ENCODE measurements around the gene SERPINI1.
"Not testable (repeated sequence)": the region's sequence is repeated elsewhere in the genome, so short reads cannot be mapped to it uniquely, and the experiment has no call there.

SERPINI1 gene

DNA sequence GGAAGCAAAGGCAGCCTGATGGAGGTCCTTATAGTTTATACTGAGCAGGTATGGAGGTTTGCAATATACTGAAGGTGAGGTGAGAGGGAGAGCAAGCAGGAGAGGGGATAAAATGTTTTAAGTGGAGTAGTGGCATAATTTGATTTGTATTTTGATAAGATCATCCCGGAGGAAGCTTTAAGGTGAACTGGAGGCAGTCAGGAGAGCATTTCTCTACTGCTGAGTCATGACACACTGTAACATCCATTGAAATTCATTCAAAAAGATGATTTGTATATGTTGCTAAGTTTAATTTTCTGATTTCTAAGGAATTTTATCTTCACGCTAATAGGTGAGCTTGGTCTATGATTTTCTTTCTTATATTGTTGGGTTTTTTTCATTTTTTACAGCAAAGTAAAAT lies 81.4 kb downstream of the SERPINI1 start:
- Histone ChIP-seq H3K4me3 (ENCODE audit: low read depth in 1 of 5, low read length in 5 of 5) (no peak overlapping the region), H3K27ac (ENCODE audit: low read depth, low read length) (no peak overlapping the region), H3K9me3 (ENCODE audit: control insufficient read depth in 5 of 5, low read length in 5 of 5) (no peaks in the 10 kb centered on the region), H3K36me3 (ENCODE audit: control insufficient read depth in 5 of 5, insufficient read depth in 5 of 5, low read length in 5 of 5) (peaks cover 0 to 4% (median 0%) of the 10 kb centered on the region in 5 donors), H3K9ac (ENCODE audit: low read length in 5 of 5) (no peak overlapping the region), H3K27me3 (ENCODE audit: control insufficient read depth in 5 of 5, insufficient read depth in 4 of 5, low read length in 5 of 5) (no peaks in the 10 kb centered on the region), H3K4me1 (ENCODE audit: control insufficient read depth in 5 of 5, insufficient read depth in 5 of 5, low read length in 5 of 5) (peaks cover 4 to 28% (median 25%) of the 10 kb centered on the region in 5 donors)

DNA sequence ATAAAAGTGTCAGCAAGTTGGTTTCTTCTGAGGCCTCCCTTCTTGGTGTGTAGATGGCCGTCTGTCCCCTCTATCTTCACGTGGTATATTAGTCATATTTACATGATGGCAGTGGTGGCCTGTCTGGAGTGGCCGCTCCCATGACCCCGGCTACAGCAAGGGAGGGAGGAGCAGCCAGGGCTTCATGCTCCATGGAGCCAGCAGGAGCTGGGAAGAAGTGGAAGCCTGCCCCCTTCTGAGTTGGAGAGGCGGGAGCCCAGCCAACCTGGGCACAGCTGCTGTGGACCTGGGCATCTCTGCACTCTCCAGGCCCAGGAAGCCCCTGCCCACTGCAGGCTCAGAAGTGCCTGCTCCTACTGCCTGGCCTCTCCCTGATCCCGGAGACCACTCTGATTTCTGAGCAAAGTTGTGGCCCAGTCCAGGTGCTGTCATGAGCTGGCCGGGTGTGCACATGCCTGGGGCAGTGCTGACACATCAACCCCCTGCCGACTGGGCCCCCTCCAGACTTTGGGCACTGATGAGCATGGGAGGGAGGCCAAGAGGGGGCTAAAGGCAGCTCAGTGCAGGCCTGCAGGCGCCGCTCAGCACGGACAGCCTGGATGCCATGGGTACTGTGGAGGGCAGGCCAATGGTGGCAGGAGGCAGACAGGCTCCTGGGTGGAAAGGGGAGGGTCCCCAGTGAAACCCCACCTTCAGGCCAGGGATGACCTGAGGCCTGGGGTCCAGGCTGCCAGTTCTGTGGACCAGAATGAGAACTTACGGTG lies 84.8 kb downstream of the SERPINI1 start:
- peaks cover 0 to 4% (median 0%) of the 10 kb centered on the region in 5 donors for H3K36me3 ChIP-seq (ENCODE audit: control insufficient read depth in 5 of 5, insufficient read depth in 5 of 5, low read length in 5 of 5)
- H3K27me3 ChIP-seq (ENCODE audit: control insufficient read depth in 5 of 5, insufficient read depth in 4 of 5, low read length in 5 of 5), result no peaks in the 10 kb centered on the region
- no peak overlapping the region for H3K4me3 ChIP-seq (ENCODE audit: low read depth in 1 of 5, low read length in 5 of 5)
- no peaks in the 10 kb centered on the region for H3K9me3 ChIP-seq (ENCODE audit: control insufficient read depth in 5 of 5, low read length in 5 of 5)
- no peak overlapping the region for H3K27ac ChIP-seq (ENCODE audit: low read depth, low read length)
- H3K4me1 ChIP-seq (ENCODE audit: control insufficient read depth in 5 of 5, insufficient read depth in 5 of 5, low read length in 5 of 5), result peaks cover 0 to 2% (median 0%) of the 10 kb centered on the region in 5 donors
- H3K9ac ChIP-seq (ENCODE audit: low read length in 5 of 5), result no peak overlapping the region

DNA sequence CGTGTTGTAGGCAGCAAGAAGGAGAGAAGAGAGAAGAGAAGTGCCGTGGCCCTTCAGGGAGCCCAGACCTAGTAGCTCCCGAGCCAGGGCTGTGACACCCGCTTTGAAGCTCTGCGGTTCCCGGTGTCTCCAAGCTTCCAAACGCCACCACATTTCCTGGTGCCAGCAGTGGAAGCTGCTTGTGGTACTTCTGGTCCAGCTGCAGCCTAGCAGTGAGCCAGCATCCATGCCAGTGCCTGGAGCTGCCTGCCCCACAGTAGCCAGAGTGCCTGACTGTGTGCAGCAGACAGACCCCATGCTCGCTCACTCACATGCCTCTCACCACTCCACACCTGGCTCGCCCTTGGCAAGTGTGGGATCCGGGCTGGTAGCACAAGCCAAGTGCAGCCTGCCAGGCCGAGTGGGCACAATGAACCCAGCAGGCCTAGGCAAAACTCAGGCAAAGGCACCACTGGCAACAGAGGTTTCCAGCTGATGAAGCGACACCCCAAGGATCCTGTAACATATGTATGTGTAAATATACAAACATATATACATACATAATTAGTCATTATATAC lies 85.8 kb downstream of the SERPINI1 start:
- Histone ChIP-seq H3K9ac (ENCODE audit: low read length in 5 of 5) (no peak overlapping the region), H3K36me3 (ENCODE audit: control insufficient read depth in 5 of 5, insufficient read depth in 5 of 5, low read length in 5 of 5) (peaks cover 0 to 4% (median 0%) of the 10 kb centered on the region in 5 donors), H3K9me3 (ENCODE audit: control insufficient read depth in 5 of 5, low read length in 5 of 5) (no peaks in the 10 kb centered on the region), H3K4me1 (ENCODE audit: control insufficient read depth in 5 of 5, insufficient read depth in 5 of 5, low read length in 5 of 5) (no peaks in the 10 kb centered on the region), H3K27me3 (ENCODE audit: control insufficient read depth in 5 of 5, insufficient read depth in 4 of 5, low read length in 5 of 5) (no peaks in the 10 kb centered on the region), H3K4me3 (ENCODE audit: low read depth in 1 of 5, low read length in 5 of 5) (no peak overlapping the region), H3K27ac (ENCODE audit: low read depth, low read length) (no peak overlapping the region)

DNA sequence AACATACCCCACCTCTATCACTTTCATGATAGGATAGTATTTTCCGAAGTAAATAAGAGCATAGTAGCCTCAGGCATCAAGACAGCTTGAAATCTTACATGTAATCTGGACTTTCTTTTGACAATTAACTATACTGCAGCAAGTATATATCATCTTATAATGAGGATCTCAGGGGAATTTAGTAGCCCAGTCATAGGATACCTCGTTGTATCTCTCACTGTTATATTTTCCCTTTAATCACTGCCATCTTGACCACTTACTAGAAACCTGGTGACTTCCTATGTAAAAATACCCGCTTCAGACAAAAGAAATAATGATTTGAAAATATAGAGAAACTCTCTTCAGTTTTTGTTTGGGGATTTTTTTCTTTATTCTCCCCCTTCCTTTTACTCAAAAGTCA lies 88.2 kb downstream of the SERPINI1 start:
- Histone ChIP-seq H3K9ac (ENCODE audit: low read length in 5 of 5) (no peak overlapping the region), H3K27ac (ENCODE audit: low read depth, low read length) (no peak overlapping the region), H3K36me3 (ENCODE audit: control insufficient read depth in 5 of 5, insufficient read depth in 5 of 5, low read length in 5 of 5) (peaks cover 0 to 4% (median 0%) of the 10 kb centered on the region in 5 donors), H3K4me3 (ENCODE audit: low read depth in 1 of 5, low read length in 5 of 5) (no peak overlapping the region), H3K9me3 (ENCODE audit: control insufficient read depth in 5 of 5, low read length in 5 of 5) (no peaks in the 10 kb centered on the region), H3K27me3 (ENCODE audit: control insufficient read depth in 5 of 5, insufficient read depth in 4 of 5, low read length in 5 of 5) (no peaks in the 10 kb centered on the region), H3K4me1 (ENCODE audit: control insufficient read depth in 5 of 5, insufficient read depth in 5 of 5, low read length in 5 of 5) (no peaks in the 10 kb centered on the region)

DNA sequence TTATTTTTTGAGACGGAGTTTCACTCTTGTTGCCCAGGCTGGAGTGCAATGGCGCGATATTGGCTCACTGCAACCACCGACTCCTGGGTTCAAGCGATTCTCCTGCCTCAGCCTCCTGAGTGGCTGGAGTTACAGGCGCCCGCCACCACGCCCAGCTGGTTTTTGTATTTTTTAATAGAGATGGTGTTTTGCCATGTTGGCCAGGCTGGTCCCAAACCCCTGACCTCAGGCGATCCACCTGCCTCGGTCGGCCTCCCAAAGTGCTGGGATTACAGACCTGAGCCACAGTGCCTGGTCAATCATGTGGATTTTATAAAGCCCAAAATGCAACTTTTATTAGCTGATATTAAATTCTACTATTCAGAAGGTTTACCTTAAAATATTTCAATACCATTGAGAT lies 92.1 kb downstream of the SERPINI1 start:
- H3K36me3 ChIP-seq (ENCODE audit: control insufficient read depth in 5 of 5, insufficient read depth in 5 of 5, low read length in 5 of 5); H3K4me1 ChIP-seq (ENCODE audit: control insufficient read depth in 5 of 5, insufficient read depth in 5 of 5, low read length in 5 of 5); H3K27me3 ChIP-seq (ENCODE audit: control insufficient read depth in 5 of 5, insufficient read depth in 4 of 5, low read length in 5 of 5); H3K9me3 ChIP-seq (ENCODE audit: control insufficient read depth in 5 of 5, low read length in 5 of 5); H3K27ac ChIP-seq (ENCODE audit: low read depth, low read length); H3K9ac ChIP-seq (ENCODE audit: low read length in 5 of 5); H3K4me3 ChIP-seq (ENCODE audit: low read depth in 1 of 5, low read length in 5 of 5): not testable (repeated sequence)

DNA sequence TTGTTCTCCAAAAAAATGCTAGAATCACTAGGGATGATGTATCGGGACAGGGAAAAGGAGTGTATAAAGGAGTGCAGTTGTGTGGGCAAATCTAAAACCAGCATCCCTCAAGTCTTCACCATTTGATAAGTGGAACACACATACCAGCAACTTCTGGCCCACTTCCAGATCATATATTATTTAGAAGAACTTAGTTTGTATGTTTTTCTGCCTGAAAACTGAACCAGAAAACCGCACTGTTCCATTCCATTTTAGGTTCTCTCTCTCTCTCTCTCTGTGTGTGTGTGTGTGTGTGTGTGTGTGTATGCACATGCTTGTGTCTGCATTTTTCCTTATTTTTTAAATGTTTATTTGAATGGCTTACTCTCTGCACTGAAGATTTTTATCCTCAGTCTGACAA lies 93.5 kb downstream of the SERPINI1 start:
- no peaks in the 10 kb centered on the region for H3K4me1 ChIP-seq (ENCODE audit: control insufficient read depth in 5 of 5, insufficient read depth in 5 of 5, low read length in 5 of 5)
- H3K27me3 ChIP-seq (ENCODE audit: control insufficient read depth in 5 of 5, insufficient read depth in 4 of 5, low read length in 5 of 5), result no peaks in the 10 kb centered on the region
- H3K9ac ChIP-seq (ENCODE audit: low read length in 5 of 5), result no peak overlapping the region
- H3K36me3 ChIP-seq (ENCODE audit: control insufficient read depth in 5 of 5, insufficient read depth in 5 of 5, low read length in 5 of 5), result no peaks in the 10 kb centered on the region
- H3K27ac ChIP-seq (ENCODE audit: low read depth, low read length), result no peak overlapping the region
- no peak overlapping the region for H3K4me3 ChIP-seq (ENCODE audit: low read depth in 1 of 5, low read length in 5 of 5)
- no peaks in the 10 kb centered on the region for H3K9me3 ChIP-seq (ENCODE audit: control insufficient read depth in 5 of 5, low read length in 5 of 5)

DNA sequence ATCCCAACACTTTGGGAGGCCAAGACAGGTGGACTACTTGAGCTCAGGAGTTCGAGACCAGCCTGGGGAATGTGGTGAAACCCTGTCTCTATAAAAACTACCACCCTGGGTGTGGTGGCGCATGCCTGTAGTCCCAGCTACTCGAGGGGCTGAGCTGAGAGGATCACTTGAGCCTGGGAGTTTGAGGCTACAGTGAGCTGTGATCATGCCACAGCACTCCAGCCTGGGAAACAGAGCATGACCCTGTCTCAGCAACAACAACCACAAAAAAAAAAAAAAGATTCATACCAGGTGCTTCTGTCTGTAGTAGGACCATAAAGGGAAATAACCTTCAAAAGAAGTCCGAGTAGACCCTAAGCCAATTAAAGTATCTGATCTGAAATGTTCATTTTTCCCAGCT lies 94.5 kb downstream of the SERPINI1 start:
- no peaks in the 10 kb centered on the region for H3K4me1 ChIP-seq (ENCODE audit: control insufficient read depth in 5 of 5, insufficient read depth in 5 of 5, low read length in 5 of 5)
- H3K27me3 ChIP-seq (ENCODE audit: control insufficient read depth in 5 of 5, insufficient read depth in 4 of 5, low read length in 5 of 5), result no peaks in the 10 kb centered on the region
- no peak overlapping the region for H3K9ac ChIP-seq (ENCODE audit: low read length in 5 of 5)
- H3K4me3 ChIP-seq (ENCODE audit: low read depth in 1 of 5, low read length in 5 of 5), result no peak overlapping the region
- no peaks in the 10 kb centered on the region for H3K36me3 ChIP-seq (ENCODE audit: control insufficient read depth in 5 of 5, insufficient read depth in 5 of 5, low read length in 5 of 5)
- no peaks in the 10 kb centered on the region for H3K9me3 ChIP-seq (ENCODE audit: control insufficient read depth in 5 of 5, low read length in 5 of 5)
- H3K27ac ChIP-seq (ENCODE audit: low read depth, low read length), result no peak overlapping the region

DNA sequence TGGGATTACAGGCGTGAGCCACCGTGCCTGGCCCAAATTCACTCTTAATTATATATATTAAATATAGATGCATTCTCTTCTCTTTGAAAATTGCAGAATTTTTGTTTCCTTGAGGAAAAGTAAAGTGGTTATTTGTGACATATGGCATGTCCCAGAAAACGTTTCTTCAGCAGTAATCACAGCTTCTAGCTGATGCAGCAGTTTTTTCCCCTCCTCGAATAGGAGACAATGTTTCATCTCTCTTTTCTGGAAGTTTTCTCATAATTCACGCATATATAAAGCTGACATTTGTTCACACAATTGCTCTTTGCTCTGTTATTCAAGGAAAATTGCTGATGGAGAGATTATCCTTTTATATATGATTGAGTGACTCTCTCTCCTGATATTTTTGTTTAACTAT lies 99.8 kb downstream of the SERPINI1 start:
- Histone ChIP-seq H3K9me3 (ENCODE audit: control insufficient read depth in 5 of 5, low read length in 5 of 5) (no peaks in the 10 kb centered on the region), H3K4me3 (ENCODE audit: low read depth in 1 of 5, low read length in 5 of 5) (no peak overlapping the region), H3K27me3 (ENCODE audit: control insufficient read depth in 5 of 5, insufficient read depth in 4 of 5, low read length in 5 of 5) (no peaks in the 10 kb centered on the region), H3K4me1 (ENCODE audit: control insufficient read depth in 5 of 5, insufficient read depth in 5 of 5, low read length in 5 of 5) (peaks cover 0 to 18% (median 0%) of the 10 kb centered on the region in 5 donors), H3K36me3 (ENCODE audit: control insufficient read depth in 5 of 5, insufficient read depth in 5 of 5, low read length in 5 of 5) (no peaks in the 10 kb centered on the region), H3K27ac (ENCODE audit: low read depth, low read length) (no peak overlapping the region), H3K9ac (ENCODE audit: low read length in 5 of 5) (no peak overlapping the region)

DNA sequence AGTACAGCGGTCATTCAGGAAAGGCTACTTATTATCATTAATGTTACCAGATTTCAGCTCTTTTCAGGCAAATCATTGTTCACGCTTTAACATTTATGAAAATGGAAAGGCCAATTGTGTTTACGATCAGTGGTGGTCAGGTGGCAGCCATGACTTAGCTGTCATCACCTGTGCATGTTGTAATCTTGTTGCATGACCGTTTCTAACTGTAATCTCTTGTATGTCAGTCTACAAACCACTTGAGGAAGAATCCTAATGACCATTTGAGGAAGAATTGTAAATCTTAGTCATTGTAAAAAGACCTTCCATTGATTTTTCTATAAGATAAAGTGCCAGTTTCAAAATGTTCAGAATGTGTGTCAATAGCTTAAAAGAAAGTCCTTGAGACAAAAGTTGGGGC lies 100.4 kb downstream of the SERPINI1 start:
- Histone ChIP-seq H3K27ac (ENCODE audit: low read depth, low read length) (no peak overlapping the region), H3K9ac (ENCODE audit: low read length in 5 of 5) (no peak overlapping the region), H3K9me3 (ENCODE audit: control insufficient read depth in 5 of 5, low read length in 5 of 5) (no peaks in the 10 kb centered on the region), H3K4me3 (ENCODE audit: low read depth in 1 of 5, low read length in 5 of 5) (no peak overlapping the region), H3K4me1 (ENCODE audit: control insufficient read depth in 5 of 5, insufficient read depth in 5 of 5, low read length in 5 of 5) (peaks cover 0 to 19% (median 0%) of the 10 kb centered on the region in 5 donors), H3K36me3 (ENCODE audit: control insufficient read depth in 5 of 5, insufficient read depth in 5 of 5, low read length in 5 of 5) (no peaks in the 10 kb centered on the region), H3K27me3 (ENCODE audit: control insufficient read depth in 5 of 5, insufficient read depth in 4 of 5, low read length in 5 of 5) (no peaks in the 10 kb centered on the region)

DNA sequence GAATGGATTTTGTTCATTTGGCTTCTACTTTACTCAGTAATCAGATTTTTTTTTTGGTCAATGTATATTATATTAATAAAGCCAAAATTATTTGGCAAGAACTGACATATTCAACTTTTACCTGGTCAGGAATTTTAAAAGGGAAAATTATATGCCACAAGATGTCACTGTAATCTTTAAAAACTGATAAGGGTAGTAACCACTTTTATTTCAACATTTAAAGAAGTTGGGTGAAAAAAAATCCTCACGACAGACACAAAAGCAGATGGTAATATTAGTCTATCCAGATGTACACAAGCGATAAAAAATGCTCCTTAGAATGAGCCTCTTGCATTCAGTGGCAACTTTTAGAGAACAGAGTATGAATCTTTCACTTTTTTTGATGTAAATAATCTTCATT lies 101.9 kb downstream of the SERPINI1 start:
- Histone ChIP-seq H3K9me3 (ENCODE audit: control insufficient read depth in 5 of 5, low read length in 5 of 5) (no peaks in the 10 kb centered on the region), H3K9ac (ENCODE audit: low read length in 5 of 5) (no peak overlapping the region), H3K27me3 (ENCODE audit: control insufficient read depth in 5 of 5, insufficient read depth in 4 of 5, low read length in 5 of 5) (no peaks in the 10 kb centered on the region), H3K27ac (ENCODE audit: low read depth, low read length) (no peak overlapping the region), H3K4me3 (ENCODE audit: low read depth in 1 of 5, low read length in 5 of 5) (no peak overlapping the region), H3K4me1 (ENCODE audit: control insufficient read depth in 5 of 5, insufficient read depth in 5 of 5, low read length in 5 of 5) (peaks cover 0 to 19% (median 0%) of the 10 kb centered on the region in 5 donors), H3K36me3 (ENCODE audit: control insufficient read depth in 5 of 5, insufficient read depth in 5 of 5, low read length in 5 of 5) (no peaks in the 10 kb centered on the region)
